ENCODE results near the gene NID1. TPM values are rescaled to one million over a fixed set of nuclear protein-coding genes. Genes with fewer than 3 reads are reported as not detected.

Gene NID1
- total RNA-seq, 5 donors from 2014 or later (not counting 1 experiment from before 2014, with no cell fraction given), result 0.05 to 0.50 (median 0.34) TPM; not detected in 1

DNA sequence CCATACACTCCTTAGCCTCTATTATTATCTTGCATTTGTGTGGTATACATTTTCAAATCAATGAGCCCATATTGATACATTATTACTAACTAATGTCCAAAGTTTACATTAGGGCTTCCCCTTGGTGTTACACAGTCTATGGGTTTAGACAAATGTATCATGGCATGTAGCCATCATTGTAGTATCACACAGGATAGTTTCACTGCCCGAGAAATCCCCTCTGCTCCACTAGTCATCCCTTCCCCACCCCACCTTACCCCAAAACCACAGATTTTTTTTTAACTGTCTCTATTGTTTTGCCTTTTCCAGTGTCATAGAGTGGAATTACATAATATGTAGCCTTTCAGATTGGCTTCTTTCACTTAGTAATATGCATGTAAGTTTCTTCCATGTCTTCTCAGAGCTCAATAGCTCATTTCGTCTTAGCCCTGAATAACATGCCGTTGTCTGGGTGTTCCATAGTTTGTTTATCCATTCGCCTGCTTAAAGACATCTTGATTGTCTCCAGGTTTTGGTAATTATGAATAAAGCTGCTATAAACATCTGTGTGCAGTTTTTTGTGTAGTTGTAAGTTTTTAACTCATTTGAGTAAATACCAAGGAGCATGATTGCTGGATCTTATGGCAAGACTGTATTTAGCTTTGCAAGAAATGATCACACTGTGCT, 111.8 kb downstream of the NID1 start:
- Mint-ChIP-seq H3K4me3 (peak overlapping the region in 1 of 3 donors; percentile 66), H3K36me3 (no peaks in the 10 kb centered on the region), H3K27ac (peak overlapping the region; percentile 78 to 87), H3K9me3 (no peaks in the 10 kb centered on the region), H3K4me1 (peaks cover 34 to 44% (median 42%) of the 10 kb centered on the region in 3 donors), H3K27me3 (no peaks in the 10 kb centered on the region)
- H3K4me1 ChIP-seq (ENCODE audit: control insufficient read depth in 1 of 2, extremely low read depth in 1 of 2, insufficient read depth in 2 of 2, low read length in 2 of 2), result peaks cover 22 to 23% of the 10 kb centered on the region in 2 experiments
- peak in 1 of 4 experiments; percentile 64 for ATAC-seq (replicated peaks in 1 of 4)
- no peaks in the 10 kb centered on the region for H3K27me3 ChIP-seq (replicated peaks in 1 of 2; ENCODE audit: control insufficient read depth in 2 of 2, extremely low read depth in 1 of 2, insufficient read depth in 2 of 2, low read length in 1 of 2)
- ChIA-PET POLR2A (no interaction called here), CTCF (interaction anchor here in 1 of 2 donors (0.6 to 1.1 kb wide), 2 partner anchors 87 to 692 kb away, joined by 4 read pairs; no protein-coding TSS in a partner anchor)
- DNase-seq, result peak in 1 of 35 experiments; percentile 45
- no peaks in the 10 kb centered on the region for H3K36me3 ChIP-seq (ENCODE audit: control insufficient read depth in 2 of 2, extremely low read depth in 1 of 2, insufficient read depth in 1 of 2, low read length in 1 of 2)
- no CpG with 5 or more reads among the region's 4 CpGs for WGBS (ENCODE audit: insufficient coverage)
- H3K4me3 ChIP-seq (ENCODE audit: control insufficient read depth in 1 of 2, extremely low read depth in 1 of 2, low read length in 1 of 2), result no peak overlapping the region
- H3K27ac ChIP-seq (ENCODE audit: low read length), result no peak overlapping the region
- H3K9me3 ChIP-seq, result no peaks in the 10 kb centered on the region

GRCh38 chr1:235951661-235952060, 113.2 kb downstream of the NID1 start:
- Mint-ChIP-seq H3K9me3 (no peaks in the 10 kb centered on the region), H3K27me3 (no peaks in the 10 kb centered on the region), H3K4me3 (no peak overlapping the region), H3K4me1 (peaks cover 34 to 45% (median 42%) of the 10 kb centered on the region in 3 donors), H3K27ac (no peak overlapping the region), H3K36me3 (no peaks in the 10 kb centered on the region)
- ATAC-seq (replicated peaks in 1 of 4) (no peak), DNase-seq (no peak)
- H3K27ac ChIP-seq (ENCODE audit: low read length), result no peak overlapping the region
- H3K9me3 ChIP-seq, result no peaks in the 10 kb centered on the region
- peaks cover 22 to 23% of the 10 kb centered on the region in 2 experiments for H3K4me1 ChIP-seq (ENCODE audit: control insufficient read depth in 1 of 2, extremely low read depth in 1 of 2, insufficient read depth in 2 of 2, low read length in 2 of 2)
- ChIA-PET CTCF (no interaction called here), POLR2A (interaction anchor here in 1 of 2 donors (0.6 kb wide), 1 partner anchor 14 kb away, joined by 6 read pairs; no protein-coding TSS in a partner anchor)
- 100% methylated on average over 2 of the region's 4 CpGs for WGBS (ENCODE audit: insufficient coverage)
- no peaks in the 10 kb centered on the region for H3K27me3 ChIP-seq (replicated peaks in 1 of 2; ENCODE audit: control insufficient read depth in 2 of 2, extremely low read depth in 1 of 2, insufficient read depth in 2 of 2, low read length in 1 of 2)
- H3K36me3 ChIP-seq (ENCODE audit: control insufficient read depth in 2 of 2, extremely low read depth in 1 of 2, insufficient read depth in 1 of 2, low read length in 1 of 2), result no peaks in the 10 kb centered on the region
- H3K4me3 ChIP-seq (ENCODE audit: control insufficient read depth in 1 of 2, extremely low read depth in 1 of 2, low read length in 1 of 2), result no peak overlapping the region

GRCh38 chr1:235950318-235950717, 114.6 kb downstream of the NID1 start:
- Mint-ChIP-seq H3K4me3 (no peak overlapping the region), H3K27ac (no peak overlapping the region), H3K36me3 (no peaks in the 10 kb centered on the region), H3K27me3 (no peaks in the 10 kb centered on the region), H3K4me1 (peaks cover 27 to 44% (median 30%) of the 10 kb centered on the region in 3 donors), H3K9me3 (no peaks in the 10 kb centered on the region)
- Histone ChIP-seq H3K4me3 (ENCODE audit: control insufficient read depth in 1 of 2, extremely low read depth in 1 of 2, low read length in 1 of 2) (no peak overlapping the region), H3K27me3 (replicated peaks in 1 of 2; ENCODE audit: control insufficient read depth in 2 of 2, extremely low read depth in 1 of 2, insufficient read depth in 2 of 2, low read length in 1 of 2) (no peaks in the 10 kb centered on the region), H3K36me3 (ENCODE audit: control insufficient read depth in 2 of 2, extremely low read depth in 1 of 2, insufficient read depth in 1 of 2, low read length in 1 of 2) (no peaks in the 10 kb centered on the region), H3K9me3 (no peaks in the 10 kb centered on the region), H3K27ac (ENCODE audit: low read length) (no peak overlapping the region), H3K4me1 (ENCODE audit: control insufficient read depth in 1 of 2, extremely low read depth in 1 of 2, insufficient read depth in 2 of 2, low read length in 2 of 2) (peaks cover 20 to 22% of the 10 kb centered on the region in 2 experiments)
- ChIA-PET POLR2A (interaction anchor here in 1 of 2 donors (0.6 kb wide), 1 partner anchor 13 kb away, joined by 3 read pairs; no protein-coding TSS in a partner anchor), CTCF (interaction anchor here in 1 of 2 donors (1.0 kb wide), 1 partner anchor 21 kb away, joined by 3 read pairs; no protein-coding TSS in a partner anchor)
- ATAC-seq (replicated peaks in 1 of 4), result no peak
- 100% methylated on average over 3 of the region's 10 CpGs for WGBS (ENCODE audit: insufficient coverage)
- DNase-seq, result no peak

- no peak overlapping the region for H3K27ac ChIP-seq (ENCODE audit: low read length)
Observed at GRCh38 chr1:235948774-235949427, 116.0 kb downstream of the NID1 start.

GRCh38 chr1:235947989-235948388, 116.9 kb downstream of the NID1 start:
- Histone ChIP-seq H3K4me3 (ENCODE audit: control insufficient read depth in 1 of 2, extremely low read depth in 1 of 2, low read length in 1 of 2) (no peak overlapping the region), H3K27me3 (replicated peaks in 1 of 2; ENCODE audit: control insufficient read depth in 2 of 2, extremely low read depth in 1 of 2, insufficient read depth in 2 of 2, low read length in 1 of 2) (no peaks in the 10 kb centered on the region), H3K4me1 (ENCODE audit: control insufficient read depth in 1 of 2, extremely low read depth in 1 of 2, insufficient read depth in 2 of 2, low read length in 2 of 2) (peaks cover 0 to 3% of the 10 kb centered on the region in 2 experiments), H3K36me3 (ENCODE audit: control insufficient read depth in 2 of 2, extremely low read depth in 1 of 2, insufficient read depth in 1 of 2, low read length in 1 of 2) (no peaks in the 10 kb centered on the region), H3K9me3 (no peaks in the 10 kb centered on the region), H3K27ac (ENCODE audit: low read length) (no peak overlapping the region)
- ChIA-PET CTCF (interaction anchor here (0.6 to 0.7 kb wide), 2 partner anchors 27 to 36 kb away, joined by 3 to 4 read pairs; no protein-coding TSS in a partner anchor), POLR2A (no interaction called here)
- no peaks in the 10 kb centered on the region for H3K9me3 Mint-ChIP-seq
- no peaks in the 10 kb centered on the region for H3K27me3 Mint-ChIP-seq
- H3K4me1 Mint-ChIP-seq, result peaks cover 4 to 20% (median 8%) of the 10 kb centered on the region in 3 donors
- WGBS (ENCODE audit: insufficient coverage), result 100% methylated on average over 3 of the region's 7 CpGs
- ATAC-seq (replicated peaks in 1 of 4) (no peak), DNase-seq (no peak)
- H3K4me3 Mint-ChIP-seq, result no peak overlapping the region
- no peak overlapping the region for H3K27ac Mint-ChIP-seq
- no peaks in the 10 kb centered on the region for H3K36me3 Mint-ChIP-seq

More at GRCh38 chr1:235948774-235949427, 116.0 kb downstream of the NID1 start:
- H3K9me3 Mint-ChIP-seq, result no peaks in the 10 kb centered on the region
- H3K4me1 Mint-ChIP-seq, result peaks cover 13 to 30% (median 17%) of the 10 kb centered on the region in 3 donors
- no peak overlapping the region for H3K27ac Mint-ChIP-seq
- no peaks in the 10 kb centered on the region for H3K27me3 Mint-ChIP-seq
- Histone ChIP-seq H3K9me3 (no peaks in the 10 kb centered on the region), H3K4me1 (ENCODE audit: control insufficient read depth in 1 of 2, extremely low read depth in 1 of 2, insufficient read depth in 2 of 2, low read length in 2 of 2) (peaks cover 5 to 11% of the 10 kb centered on the region in 2 experiments), H3K27me3 (replicated peaks in 1 of 2; ENCODE audit: control insufficient read depth in 2 of 2, extremely low read depth in 1 of 2, insufficient read depth in 2 of 2, low read length in 1 of 2) (no peaks in the 10 kb centered on the region), H3K36me3 (ENCODE audit: control insufficient read depth in 2 of 2, extremely low read depth in 1 of 2, insufficient read depth in 1 of 2, low read length in 1 of 2) (no peaks in the 10 kb centered on the region), H3K4me3 (ENCODE audit: control insufficient read depth in 1 of 2, extremely low read depth in 1 of 2, low read length in 1 of 2) (no peak overlapping the region)
- WGBS (ENCODE audit: insufficient coverage), result 100% methylated on average over 2 of the region's 4 CpGs
- ChIA-PET CTCF (interaction anchor here in 1 of 2 donors (0.6 kb wide), 2 partner anchors 35 to 694 kb away, joined by 3 read pairs; no protein-coding TSS in a partner anchor), POLR2A (interaction anchor here in 1 of 2 donors (0.6 kb wide), 1 partner anchor 298 kb away, joined by 6 read pairs; no protein-coding TSS in a partner anchor)
- H3K4me3 Mint-ChIP-seq, result no peak overlapping the region
- ATAC-seq (replicated peaks in 1 of 4) (no peak), DNase-seq (no peak)
- H3K36me3 Mint-ChIP-seq, result no peaks in the 10 kb centered on the region

DNA sequence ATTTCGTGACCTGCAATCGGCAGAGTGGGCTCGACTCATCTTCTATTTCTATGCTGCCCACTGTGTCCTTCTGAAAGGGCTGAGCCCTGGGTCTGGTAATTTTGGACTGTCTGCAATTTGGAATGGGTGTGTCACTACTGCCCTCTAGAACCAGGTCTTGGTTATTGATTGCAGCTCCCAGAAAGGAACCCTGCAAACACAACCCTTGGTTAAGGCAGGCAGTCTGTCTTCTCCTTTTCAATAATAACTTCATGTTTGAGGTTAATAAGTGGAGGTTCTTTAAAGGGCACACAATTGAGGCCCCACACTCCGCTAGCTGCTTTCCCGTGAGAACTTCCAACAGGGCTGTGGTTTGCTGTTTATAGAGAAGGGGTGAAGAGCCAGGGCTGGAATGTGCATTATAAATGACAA, 118.3 kb downstream of the NID1 start:
- H3K27ac Mint-ChIP-seq, result no peak overlapping the region
- H3K36me3 Mint-ChIP-seq, result no peaks in the 10 kb centered on the region
- H3K9me3 ChIP-seq, result no peaks in the 10 kb centered on the region
- peaks cover 0 to 12% (median 4%) of the 10 kb centered on the region in 3 donors for H3K4me1 Mint-ChIP-seq
- ChIA-PET CTCF (interaction anchor here in 1 of 2 donors (0.5 to 1.0 kb wide), 2 partner anchors 25 to 45 kb away, joined by 3 read pairs; no protein-coding TSS in a partner anchor), POLR2A (no interaction called here)
- H3K9me3 Mint-ChIP-seq, result no peaks in the 10 kb centered on the region
- H3K27me3 ChIP-seq (replicated peaks in 1 of 2; ENCODE audit: control insufficient read depth in 2 of 2, extremely low read depth in 1 of 2, insufficient read depth in 2 of 2, low read length in 1 of 2), result no peaks in the 10 kb centered on the region
- ATAC-seq (replicated peaks in 1 of 4) (no peak), DNase-seq (no peak)
- H3K4me1 ChIP-seq (ENCODE audit: control insufficient read depth in 1 of 2, extremely low read depth in 1 of 2, insufficient read depth in 2 of 2, low read length in 2 of 2), result no peaks in the 10 kb centered on the region
- H3K36me3 ChIP-seq (ENCODE audit: control insufficient read depth in 2 of 2, extremely low read depth in 1 of 2, insufficient read depth in 1 of 2, low read length in 1 of 2), result no peaks in the 10 kb centered on the region
- 93% methylated on average over 5 of the region's 5 CpGs for WGBS (ENCODE audit: insufficient coverage)
- no peak overlapping the region for H3K4me3 ChIP-seq (ENCODE audit: control insufficient read depth in 1 of 2, extremely low read depth in 1 of 2, low read length in 1 of 2)
- H3K27me3 Mint-ChIP-seq, result no peaks in the 10 kb centered on the region
- no peak overlapping the region for H3K27ac ChIP-seq (ENCODE audit: low read length)
- H3K4me3 Mint-ChIP-seq, result no peak overlapping the region

All from T-cell (primary cell).